Endometrial microvascular endothelial cells (primary cell): Measurements from ENCODE around the gene KRTAP3-3. TPM values are rescaled to one million over a fixed set of nuclear protein-coding genes. Genes with fewer than 3 reads are reported as not detected.
"Not testable (repeated sequence)": the region's sequence is repeated elsewhere in the genome, so short reads cannot be mapped to it uniquely, and the experiment has no call there.

ENCODE experiments used
- in situ Hi-C: cut with HindIII; loops from 2 replicates; pipeline ENCODE4 v1.10.0; 2017; ENCODE audit warnings: low sequenced_read_pairs, low pct_unique_long_range_greater_than_20kb; ENCODE audit errors: inconsistent ontology term
- total RNA-seq: library from RNA; depleted of rRNA; stranded (reverse); fragments of >200 nt; gene quantifications from one replicate; pipeline ENCODE4 v1.2.3, GENCODE V29; 2015; ENCODE audit errors: inconsistent ontology term

KRTAP3-3 gene
- total RNA-seq = not detected

DNA sequence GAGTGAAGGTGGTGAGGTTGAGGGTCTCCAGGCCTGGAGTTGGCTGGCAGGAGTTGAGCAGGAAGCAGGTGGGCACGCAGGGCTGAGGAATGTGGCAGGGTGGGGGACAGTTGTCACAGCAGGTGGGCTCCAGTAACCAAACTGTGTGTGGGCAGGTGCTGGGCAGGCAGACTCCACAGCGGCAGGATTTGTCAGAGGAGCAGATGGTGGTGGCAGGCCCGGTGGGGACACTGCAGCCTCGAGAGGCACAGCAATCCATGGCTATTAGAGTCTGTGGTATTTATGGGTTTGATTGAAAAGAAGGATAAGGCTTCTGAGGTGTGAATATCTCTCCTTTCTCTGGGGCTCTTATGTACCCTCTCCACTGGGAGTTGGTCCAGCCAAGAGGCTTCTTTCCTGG is at the start of gene KRTAP3-3:
TSS of gene KRTAP3-3 (minus strand) at position 326 of the 400 bp plus-strand sequence. CDS start at position 259, 67 bp downstream.
- in situ Hi-C loops = no loop called here

DNA sequence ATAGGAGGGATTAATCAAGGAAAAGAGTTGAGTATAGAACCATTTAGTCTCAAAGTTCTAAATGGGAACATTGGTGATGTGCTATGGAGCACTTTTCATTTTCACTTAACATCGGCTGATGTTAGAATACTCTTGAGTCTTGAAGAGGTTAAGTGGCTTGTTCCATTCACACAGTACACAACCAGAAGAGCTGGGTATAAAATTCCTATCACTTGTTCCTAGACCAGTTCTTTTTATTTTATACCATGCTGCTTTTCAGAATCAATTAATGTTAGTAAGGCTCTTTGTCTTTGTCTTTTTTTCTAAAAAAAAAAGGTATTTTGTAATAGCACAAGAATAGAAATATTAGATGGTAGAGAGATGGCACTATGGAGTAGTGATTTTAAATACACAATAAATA is 49.0 kb upstream of the KRTAP3-3 start:
- in situ Hi-C loops = no loop called here

DNA sequence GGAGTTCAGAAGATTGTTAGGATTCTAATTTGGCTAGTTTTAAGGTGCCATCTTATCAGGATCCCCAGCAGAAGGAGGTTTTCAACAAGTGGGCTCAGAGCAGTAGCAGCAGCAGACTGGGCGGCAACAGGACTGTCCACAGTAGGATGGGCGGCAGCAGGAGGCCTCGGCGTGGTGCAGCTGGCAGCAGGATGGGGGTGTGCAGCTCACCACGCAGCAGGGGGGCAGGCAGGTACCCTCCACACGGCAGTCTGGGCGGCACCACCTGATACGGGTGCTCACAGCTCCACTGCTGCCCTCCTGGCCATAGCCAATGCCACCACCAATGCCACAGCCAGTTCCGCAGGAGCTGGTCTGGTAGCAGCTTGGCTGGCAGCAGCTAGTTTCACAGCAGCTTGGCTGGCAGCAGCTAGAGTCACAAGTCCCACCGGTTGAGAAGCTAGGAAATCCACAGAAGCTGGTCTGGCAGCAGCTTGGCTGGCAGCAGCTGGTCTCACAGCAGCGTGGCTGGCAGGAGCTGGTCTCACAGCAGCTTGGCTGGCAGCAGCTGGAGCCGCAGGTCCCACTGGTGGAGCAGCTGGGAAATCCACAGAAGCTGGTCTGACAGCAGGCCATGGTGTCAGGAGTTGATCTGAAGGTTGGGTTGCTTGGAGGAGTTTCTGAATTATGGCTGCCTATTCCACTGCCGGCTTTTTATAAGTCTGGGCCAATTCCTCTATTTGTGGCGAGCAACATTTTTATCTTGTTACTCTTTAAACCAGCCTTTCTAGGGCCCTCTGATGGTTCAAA is 47.0 kb upstream of the KRTAP3-3 start, which contains the start of gene KRTAP1-1:
TSS of gene KRTAP1-1 (minus strand) at position 668 of the 789 bp plus-strand sequence. CDS start at position 615, 53 bp downstream.
- in situ Hi-C loops = not testable (repeated sequence)

DNA sequence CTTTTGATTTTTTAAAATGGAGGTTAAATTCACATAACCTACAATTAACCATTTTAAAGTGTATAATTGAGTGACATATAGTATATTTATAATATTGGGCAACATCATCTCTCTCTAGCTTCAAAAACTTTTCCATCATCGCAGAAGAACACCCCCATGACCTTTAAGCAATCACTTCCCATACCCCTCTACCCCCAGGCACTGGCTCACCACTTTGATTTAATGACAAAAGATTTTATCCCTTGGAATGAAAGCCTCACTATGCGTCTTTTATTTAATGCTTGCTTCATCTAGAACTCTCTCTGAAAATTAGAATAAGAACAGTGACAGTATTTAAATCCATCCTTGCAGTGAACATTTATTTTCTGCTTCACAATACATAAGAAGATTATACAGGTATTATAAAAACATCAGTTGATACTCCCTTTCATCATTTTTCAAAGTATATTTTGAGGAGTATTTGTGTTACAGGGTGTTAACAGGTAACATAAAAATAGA is 43.9 kb upstream of the KRTAP3-3 start:
- in situ Hi-C loops = no loop called here

DNA sequence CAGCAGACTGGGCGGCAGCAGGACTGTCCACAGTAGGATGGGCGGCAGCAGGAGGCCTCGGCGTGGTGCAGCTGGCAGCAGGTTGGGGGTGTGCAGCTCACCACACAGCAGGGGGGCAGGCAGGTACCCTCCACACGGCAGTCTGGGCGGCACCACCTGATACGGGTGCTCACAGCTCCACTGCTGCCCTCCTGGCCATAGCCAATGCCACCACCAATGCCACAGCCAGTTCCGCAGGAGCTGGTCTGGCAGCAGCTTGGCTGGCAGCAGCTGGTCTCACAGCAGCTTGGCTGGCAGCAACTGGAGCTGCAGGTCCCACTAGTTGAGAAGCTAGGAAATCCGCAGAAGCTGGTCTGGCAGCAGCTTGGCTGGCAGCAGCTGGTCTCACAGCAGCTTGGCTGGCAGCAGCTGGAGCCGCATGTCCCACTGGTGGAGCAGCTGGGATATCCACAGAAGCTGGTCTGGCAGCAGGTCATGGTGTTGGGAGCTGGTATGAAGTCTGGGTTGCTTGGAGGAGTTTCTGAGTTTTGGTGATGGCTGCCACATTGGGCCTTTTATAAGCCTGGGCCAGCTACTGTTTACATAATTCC is 40.5 kb upstream of the KRTAP3-3 start, which contains the start of gene KRTAP1-3:
TSS of gene KRTAP1-3 (minus strand) at position 529 of the 590 bp plus-strand sequence. CDS start at position 476, 53 bp downstream.
- in situ Hi-C loops = not testable (repeated sequence)

DNA sequence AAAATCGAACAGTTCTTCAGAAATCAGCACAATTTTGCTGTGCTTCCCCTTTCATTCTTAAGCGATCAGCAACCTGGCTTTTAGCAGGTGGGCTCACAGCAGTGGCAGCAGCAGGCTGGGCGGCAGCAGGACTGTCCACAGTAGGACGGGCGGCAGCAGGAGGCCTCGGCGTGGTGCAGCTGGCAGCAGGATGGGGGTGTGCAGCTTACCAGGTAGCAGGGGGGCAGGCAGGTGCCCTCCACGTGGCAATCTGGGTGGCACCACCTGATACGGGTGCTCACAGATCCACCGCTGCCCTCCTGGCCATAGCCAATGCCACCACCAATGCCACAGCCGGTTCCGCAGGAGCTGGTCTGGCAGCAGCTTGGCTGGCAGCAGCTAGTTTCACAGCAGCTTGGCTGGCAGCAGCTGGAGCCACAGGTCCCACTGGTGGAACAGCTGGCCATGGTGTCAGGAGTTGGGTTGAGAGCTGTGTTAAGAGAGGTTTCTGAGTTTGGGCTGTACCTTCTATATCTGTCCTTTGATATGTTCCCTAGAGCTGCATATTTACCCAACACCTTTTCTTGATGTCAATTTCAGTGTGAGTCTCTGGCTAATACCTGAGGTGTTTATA is 35.8 kb upstream of the KRTAP3-3 start, which contains the start of gene KRTAP1-4:
TSS of gene KRTAP1-4 (minus strand) at position 563 of the 613 bp plus-strand sequence. CDS start at position 446, 117 bp downstream.
- in situ Hi-C loops = no loop called here

DNA sequence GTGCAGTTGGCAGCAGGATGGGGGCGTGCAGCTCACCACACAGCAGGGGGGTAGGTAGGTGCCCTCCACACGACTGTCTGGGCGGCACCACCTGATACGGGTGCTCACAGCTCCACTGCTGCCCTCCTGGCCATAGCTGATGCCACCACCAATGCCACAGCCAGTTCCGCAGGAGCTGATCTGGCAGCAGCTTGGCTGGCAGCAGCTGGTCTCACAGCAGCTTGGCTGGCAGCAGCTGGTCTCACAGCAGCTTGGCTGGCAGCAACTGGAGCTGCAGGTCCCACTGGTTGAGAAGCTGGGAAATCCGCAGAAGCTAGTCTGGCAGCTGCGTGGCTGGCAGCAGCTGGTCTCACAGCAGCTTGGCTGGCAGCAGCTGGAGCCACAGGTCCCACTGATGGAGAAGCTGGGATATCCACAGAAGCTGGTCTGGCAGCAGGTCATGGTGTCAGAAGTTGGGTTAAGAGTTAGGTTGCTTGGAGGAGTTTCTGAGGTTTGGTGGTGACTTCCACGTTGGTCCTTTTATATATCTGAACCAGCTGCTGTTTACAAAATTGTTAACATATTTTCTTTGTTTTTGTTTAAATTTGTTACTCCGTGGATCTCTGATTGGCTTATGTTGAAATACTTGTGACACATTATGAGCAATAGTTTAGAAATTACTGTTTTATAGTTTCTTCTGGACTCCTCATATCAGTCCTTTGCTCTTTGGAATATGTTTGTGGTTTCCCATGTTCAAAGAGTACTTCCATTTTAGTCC is 32.9 kb upstream of the KRTAP3-3 start, which contains the start of gene KRTAP1-5:
TSS of gene KRTAP1-5 (minus strand) at position 494 of the 757 bp plus-strand sequence. CDS start at position 441, 53 bp downstream.
- in situ Hi-C loops = no loop called here

DNA sequence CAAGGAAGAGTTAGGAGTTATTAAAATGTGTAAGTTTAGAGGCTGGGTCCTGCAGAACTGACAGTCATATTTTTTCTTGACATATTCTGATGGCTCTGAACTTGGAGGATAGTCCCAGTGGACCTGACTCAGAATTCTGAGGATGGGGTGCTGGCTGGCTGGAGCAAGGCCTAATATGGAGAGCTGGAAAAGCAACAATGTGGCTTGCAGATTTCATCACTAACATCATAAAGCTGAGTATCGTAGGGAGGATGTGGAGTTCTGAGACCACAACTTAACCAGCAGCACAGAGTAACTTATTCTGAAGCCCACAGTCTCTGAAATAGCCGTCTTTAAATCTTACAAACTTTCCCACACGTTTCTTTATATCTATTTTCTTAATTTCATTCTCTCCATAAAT is 30.7 kb upstream of the KRTAP3-3 start:
- in situ Hi-C loops = no loop called here

DNA sequence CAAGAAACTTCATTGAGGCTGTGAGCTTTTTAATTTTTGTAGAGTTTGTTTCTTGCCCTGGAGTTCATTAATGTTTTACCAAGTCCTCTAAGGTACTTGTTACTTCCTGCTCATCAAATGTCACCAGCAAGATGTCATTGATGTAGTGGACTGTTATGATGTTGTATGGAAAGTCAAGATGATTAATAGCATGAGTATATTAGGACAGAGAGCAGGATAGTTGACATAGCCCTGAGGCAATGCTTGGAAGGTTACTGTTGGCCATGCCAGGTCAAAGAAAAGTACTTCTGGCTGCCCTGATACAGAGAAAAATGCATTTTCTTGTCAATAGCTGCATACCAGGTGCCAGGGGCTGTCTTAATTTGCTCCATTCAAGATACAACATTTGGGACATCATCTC is 26.4 kb upstream of the KRTAP3-3 start:
- in situ Hi-C loops = no loop called here

DNA sequence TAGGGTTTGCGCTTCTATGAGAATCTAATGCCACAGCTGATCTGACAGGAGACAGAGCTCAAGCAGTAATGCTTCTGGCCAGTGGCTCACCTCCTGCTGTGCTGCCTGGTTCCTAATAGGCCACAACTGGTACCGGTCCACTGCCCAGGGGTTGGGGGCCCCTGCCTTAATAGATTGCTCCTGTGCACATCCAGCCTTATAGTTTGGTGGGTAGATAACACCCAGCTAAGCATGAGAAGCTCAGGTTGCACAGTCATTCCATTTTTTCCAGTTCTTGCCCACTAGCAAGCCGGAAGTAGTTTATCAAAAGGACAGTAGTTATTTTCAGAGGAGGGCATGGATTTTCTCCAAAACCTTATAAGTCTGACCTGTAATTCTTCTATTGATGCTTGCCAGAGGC is 25.5 kb upstream of the KRTAP3-3 start:
- in situ Hi-C loops = no loop called here

DNA sequence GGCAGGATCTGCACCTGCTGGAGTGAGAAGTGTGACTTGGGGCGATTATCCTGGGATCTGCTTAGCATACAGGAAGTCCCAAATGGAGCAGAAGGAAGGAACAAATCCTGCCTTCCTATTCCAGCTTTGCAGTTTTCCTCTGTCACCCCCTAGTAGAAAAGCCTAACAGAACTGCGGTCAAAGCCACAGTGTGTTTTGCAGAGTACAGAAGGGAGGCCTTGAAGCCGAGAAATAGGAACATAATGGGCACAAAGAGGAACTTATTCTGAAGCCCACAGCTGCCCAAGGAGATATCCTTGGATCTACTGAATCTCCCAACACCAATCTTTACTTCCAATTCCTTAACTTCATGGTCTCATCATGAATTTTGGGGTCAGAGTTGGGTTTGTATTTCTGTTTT is 24.6 kb upstream of the KRTAP3-3 start:
- in situ Hi-C loops = no loop called here

DNA sequence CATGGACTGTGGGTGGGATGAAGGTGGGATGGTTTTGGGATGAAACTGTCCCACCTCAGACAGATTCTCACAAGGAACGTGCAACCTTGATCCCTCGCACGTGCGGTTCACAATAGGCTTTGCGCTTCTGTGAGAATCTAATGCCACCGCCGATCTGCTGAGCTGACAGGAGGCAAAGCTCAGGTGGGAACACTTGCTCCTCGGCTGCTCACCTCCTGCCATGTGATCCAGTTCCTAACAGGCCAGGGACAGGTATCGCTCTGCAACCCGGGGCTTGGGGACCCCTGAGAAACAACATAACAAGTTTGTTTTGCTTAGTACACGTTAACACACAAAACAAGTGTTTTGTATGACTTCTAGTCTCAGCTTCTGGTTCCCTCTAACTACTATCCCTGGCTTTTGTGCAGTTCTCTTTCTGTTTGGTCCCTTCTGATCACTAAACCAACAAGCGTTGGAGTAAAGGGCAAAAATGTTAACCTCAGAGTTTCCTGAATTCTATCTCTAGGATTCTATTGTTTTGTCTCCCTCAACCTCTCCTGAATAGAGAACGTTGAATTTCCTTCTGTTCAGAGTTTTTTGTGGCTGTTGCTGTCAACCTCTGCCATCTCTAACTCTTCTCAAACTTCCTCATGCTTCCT is 22.7 kb upstream of the KRTAP3-3 start:
- in situ Hi-C loops = no loop called here

DNA sequence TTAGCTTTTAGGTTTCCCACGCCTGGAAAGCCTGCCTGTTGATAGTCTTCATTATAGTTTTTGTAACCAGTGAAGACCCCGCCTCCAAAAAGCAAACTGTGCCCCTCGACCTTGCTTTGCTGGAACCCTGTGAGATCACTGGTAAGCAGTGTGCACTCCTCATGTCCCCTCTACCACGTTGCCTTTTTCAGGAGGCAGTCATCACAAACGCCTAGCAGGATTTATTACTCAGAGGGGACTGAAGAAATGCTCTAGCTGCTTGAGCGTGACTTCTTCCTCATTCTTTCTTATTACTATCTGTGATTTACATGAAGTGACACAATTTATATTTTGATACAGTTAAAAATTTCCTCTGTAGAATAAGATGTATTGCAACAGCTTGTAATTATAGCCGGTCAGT is 21.5 kb upstream of the KRTAP3-3 start:
- in situ Hi-C loops = no loop called here

DNA sequence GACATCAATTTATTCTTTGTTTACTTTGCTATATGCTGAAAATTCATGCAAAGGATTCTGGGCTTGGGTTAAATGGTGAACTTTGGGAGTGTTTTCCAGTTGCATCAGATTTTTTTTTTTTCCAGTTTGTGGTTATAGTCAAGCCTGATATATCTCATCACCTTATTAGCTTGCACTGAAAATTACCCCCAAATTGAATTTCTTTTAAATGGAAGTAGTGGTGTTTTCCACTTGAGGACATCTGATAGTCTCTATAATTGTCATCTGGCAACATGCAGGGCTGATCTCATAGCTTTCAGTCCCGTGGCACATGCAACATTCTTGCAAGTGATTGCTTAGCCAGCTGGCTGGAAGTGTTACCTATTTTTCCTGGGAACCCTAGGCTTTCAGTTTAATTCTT is 19.6 kb upstream of the KRTAP3-3 start:
- in situ Hi-C loops = no loop called here

DNA sequence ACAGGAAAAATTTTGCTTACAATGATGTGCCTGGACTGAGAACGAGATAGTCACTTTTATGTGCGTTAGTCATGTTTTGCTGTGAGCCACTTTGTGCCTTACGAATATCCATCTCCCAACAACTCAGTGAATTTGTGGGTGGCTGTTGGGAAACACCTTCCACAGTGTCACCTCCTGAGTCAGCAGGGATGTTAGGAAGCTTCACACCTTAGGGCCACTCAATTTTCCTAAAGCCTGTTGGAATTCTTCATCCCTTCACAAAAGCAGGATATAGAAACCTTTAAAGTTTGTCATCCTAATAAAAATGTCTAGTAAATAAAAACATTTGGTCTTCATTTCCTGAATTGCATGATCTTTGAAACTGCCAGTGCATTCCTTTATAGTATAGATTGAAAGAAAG is 19.2 kb upstream of the KRTAP3-3 start:
- in situ Hi-C loops = no loop called here

DNA sequence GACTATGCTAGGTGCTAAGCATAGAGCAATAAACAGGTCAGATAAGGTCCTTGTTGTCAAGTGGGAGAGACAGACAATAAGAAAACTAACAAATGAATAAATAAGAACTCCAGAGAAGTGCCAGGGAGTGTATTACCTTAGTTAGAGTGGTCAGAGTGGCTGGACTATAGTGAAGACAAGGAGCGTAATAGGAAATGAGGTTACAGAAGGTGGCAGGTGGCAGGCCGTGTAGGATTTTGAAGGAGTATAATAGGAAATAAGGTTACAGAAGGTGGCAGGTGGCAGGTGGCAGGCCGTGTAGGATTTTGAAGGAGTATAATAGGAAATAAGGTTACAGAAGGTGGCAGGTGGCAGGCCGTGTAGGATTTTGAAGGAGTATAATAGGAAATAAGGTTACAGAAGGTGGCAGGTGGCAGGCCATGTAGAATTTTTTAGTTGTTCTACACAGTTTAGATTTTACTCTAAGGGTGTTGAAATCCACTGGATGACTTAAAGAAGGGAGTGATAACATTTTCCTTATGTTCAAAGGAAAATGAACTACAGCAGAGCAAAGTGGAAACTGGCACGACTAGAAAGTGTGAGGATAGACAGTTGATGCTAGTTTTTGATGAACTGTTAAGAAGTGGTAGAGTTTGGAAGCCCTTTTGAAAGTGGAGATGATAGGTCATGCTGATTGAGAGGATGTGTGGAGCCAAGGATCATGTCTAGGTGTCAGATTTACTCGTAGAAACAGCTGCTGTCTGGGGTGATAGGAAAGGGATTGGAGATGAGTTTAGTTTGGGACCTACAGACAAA is 18.6 kb upstream of the KRTAP3-3 start:
- in situ Hi-C loops = no loop called here

DNA sequence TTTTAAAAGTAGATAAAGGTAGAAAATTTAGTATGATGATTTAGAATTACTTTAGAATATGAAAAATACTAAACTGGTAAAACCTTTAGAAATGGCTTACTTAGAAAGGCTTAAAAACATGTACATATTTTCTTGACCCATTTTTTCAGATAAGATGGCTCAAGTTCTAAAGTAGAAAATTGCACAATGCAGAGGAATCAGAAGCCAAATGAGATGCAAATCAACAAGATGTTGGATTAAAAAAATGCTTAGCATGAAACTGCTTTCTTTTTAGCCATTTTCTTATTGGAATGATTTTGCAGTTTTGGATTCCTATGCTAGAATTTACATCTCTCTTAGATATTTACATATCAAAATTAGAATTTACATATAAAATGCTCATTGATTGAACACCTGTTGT is 16.5 kb upstream of the KRTAP3-3 start:
- in situ Hi-C loops = no loop called here

DNA sequence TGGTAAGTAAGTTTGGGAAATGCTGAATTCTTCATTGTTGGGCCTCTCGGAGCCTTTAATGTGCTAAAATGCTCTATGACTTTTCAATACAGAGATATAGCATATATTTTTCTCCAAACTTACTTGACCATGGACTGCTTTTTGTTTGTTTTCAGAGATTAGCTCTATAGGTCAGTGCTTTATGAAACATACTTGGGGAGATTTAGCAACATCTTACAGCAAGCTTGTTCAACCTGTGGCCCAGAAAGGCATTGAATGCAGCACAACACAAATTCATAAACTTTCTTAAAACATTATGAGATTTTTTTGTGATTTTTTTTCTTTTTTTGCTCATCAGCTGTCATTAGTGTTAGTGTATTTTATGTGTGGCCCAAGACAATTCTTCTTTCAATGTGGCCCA is 16.0 kb upstream of the KRTAP3-3 start:
- in situ Hi-C loops = no loop called here
